ENCODE data around the gene ABCC8.
A peak's percentile ranks its signal among the peaks of the same experiment; 100 is the strongest.

Gene ABCC8

DNA sequence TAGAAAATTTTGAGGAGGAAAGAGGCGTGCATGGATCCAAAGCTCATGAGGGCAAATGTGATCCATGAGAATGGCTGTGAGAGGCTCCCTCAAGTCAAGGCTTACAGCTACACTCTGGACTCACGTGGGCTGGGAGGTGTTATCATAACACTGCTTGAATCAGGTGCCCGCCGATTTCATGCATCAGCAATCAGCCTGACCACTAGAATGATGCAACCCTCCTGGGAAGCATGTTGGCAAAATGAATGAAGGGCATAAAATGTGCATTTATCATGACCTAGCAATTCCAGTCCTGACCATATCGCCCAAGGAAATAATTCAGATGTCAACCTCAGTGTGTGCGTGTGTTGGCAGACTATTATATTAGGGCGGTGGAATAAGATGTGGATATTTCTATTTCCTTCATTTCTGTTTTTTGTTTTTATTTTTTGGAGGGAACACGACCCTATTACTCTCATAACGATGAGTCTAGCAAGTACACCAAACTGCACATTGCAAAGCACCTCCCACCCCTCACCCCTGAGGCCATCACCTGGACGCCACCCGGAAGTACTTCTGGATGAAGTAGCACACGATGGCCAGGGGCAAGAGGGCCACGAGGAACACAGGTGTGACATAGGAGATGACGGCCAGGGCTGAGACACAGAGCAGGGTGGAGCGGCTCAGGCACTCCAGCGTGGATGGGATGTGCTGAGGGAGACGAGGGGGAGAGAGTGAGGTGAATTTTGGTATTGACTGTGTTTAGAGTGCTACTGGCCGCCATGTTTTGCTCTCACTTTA is 72.5 kb downstream of the ABCC8 start:
- no peak for DNase-seq (ENCODE audit: low spot score)

DNA sequence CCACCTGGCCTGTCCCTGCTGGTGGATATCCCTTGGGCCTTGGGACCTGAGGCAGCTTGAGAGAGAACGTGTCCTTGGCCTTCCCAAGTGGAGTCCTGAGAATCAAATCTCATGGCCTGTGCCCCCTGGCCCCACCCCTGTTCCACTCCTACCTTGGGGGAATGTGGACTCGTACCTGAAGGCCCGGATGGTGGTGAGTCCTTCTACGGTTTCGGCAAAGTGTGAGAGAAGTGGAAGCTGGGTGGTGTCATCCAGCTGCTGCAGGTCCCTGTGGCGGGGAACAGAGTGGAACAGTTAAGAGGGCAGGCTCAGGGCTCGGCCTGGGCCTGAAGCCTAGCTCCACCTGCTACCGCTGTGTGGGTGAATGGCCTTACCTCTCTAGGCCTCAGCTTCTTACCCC is 74.2 kb downstream of the ABCC8 start:
- DNase-seq (ENCODE audit: low spot score) = no peak

DNA sequence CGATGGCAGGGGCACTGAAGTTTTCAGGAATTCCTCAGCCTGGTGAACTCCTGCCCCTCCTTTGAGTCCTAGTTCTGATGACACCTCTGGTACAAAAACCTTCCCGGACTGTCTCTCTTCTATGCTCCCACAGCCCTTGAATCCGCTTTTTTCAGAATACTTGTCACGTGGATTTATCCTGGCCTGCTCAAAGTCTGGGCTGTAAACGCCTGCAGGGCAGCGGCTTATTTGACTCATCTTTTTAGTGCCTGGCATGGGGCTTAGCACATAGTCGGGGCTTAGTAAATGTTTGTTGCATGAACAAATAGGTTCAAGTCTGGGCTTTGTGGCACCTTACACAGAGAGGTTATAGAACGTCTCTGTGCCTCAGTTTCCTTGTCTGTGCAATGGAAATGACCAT is 74.8 kb downstream of the ABCC8 start:
- no peak for DNase-seq (ENCODE audit: low spot score)

DNA sequence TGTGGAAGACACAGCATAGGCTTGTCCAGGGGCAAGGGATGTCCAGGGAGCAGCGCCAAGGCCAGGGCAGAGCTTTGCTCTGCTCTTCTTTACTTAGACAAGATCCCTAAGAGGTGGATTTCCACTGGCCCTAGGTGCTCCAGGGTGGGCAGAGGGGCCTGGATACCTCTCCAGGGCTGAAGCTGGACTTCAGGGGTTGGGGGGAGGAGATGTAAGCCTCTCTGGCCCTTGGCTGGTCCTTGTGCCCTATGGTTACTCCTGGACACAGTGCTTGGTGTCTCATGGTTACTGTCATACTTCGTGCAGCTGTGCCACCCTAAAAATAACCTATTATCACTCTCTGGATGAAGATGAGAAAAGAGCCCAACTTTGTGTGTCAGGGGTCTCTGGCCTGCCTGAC is 75.3 kb downstream of the ABCC8 start:
- no peak for DNase-seq (ENCODE audit: low spot score)

DNA sequence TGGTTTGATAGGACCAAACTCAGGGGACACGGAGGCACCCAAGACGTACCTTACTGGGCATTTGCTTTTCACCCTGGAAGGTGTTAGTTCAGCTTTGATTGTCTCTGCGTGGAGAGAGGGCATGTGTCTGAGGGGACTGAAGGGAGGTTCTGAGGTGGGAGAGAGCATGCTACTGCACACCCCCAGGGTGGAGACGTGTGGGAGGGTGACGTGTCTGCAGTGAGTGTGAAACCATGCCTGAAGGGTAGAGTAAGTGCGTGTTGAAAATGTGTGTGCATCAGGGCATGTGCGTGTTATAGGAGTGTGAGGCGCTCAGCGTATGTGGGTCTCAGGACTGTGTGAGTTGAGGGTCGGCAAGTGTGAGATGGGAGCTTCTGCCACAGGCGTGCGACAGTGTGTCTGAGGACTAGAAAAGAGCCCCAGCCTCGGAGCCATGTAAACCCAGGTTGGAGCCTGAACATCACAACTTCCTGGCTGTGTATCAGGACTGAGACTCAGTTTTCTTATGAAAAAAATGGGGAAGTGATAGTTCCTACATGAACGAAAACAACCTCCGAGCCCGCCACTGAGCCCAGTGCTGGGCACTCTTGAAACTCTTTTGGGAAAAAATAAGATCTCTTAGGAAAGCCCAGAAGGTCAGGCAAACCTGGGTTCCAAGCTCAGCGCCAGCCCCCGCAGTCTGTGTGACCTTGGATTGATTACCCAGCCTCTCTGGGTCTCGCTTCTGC is 76.4 kb downstream of the ABCC8 start:
- peak; percentile 53 for DNase-seq (ENCODE audit: low spot score)

DNA sequence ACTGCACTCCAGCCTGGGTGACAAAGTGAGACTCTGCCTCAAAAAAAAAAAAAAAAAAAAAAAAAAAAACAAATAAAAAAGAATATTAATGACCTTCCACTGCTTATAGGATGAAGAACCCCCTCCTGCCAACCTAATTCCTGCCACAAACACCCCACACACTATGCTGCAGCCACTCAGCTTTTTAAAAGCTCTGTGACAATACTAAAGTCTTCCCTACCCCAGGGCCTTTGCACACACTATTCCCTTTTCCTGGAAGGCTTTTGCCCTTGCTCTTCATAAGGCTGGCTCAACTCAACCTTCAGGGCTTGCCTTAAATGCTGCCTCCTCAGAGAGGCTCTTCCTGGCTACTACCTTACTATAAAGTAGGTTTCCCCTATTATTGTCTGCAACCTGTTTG is 77.4 kb downstream of the ABCC8 start:
- DNase-seq (ENCODE audit: low spot score) = no peak

DNA sequence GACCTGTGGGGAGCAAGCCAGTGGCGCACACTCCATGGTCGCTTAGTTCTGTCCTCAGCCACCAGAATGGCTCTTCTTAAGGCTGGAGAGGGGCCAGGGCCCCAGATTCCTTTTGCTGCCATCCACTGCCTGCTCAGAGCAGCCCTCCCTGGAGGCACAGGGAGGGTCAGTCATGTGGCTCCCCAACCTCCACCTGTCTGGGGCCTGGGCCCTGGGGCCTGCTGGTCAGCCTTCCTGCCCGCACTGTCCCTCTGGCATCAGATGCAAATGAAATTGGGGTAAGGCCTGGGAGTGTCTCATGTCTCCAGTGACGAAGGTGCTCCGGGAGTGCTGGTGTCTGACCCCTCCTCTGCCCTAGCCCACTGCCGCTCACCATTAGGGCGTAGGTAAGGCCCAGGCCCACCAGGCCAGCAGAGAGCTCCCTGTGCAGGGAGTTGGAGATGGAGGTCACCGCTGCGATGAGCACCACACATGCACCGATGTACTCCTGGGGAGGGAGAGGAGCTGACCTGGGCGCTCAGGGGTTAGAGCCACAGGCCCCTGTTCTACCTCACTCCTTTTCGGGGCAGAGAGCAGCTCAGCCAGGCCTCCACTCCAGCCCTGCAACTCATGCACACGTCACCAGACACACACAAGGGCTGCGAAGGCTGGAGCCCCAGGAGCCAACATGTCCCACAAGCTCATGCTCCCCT is 79.2 kb downstream of the ABCC8 start:
- DNase-seq (ENCODE audit: low spot score) = no peak

DNA sequence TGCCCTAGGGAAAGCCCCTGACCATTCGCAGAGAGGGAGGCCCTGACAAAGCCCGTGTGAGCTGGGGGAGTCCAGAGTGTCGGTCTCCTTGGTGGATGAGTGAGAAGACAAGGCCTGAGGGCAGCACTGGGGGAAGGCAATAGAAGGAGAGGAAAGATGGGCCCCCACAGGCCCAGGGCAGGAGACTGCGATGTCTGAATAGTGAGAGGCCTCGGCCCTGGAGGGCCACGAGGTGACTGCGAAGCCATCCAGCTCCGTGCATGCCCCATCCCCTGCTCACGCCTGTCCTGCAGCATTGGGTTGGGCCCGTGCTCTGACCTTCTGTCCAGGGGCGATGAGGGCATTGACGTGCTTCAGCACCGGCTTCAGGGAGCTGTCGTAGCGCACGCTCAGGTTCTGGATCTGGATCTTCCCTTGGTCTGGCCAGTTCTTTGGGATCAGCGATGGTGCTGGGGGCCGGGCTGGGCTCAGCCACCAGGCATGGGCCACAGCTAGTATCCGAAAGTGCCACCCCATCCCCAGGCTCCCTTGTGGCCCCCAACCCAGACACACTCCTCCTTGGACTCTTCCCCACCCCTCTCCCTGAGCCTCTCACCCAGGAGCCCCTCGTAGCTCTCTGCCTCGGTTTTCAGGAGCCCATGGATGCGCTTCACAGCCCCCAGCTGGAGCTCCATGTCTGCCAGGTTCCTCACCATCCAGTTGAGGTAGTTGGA is 79.9 kb downstream of the ABCC8 start:
- no peak for DNase-seq (ENCODE audit: low spot score)

DNA sequence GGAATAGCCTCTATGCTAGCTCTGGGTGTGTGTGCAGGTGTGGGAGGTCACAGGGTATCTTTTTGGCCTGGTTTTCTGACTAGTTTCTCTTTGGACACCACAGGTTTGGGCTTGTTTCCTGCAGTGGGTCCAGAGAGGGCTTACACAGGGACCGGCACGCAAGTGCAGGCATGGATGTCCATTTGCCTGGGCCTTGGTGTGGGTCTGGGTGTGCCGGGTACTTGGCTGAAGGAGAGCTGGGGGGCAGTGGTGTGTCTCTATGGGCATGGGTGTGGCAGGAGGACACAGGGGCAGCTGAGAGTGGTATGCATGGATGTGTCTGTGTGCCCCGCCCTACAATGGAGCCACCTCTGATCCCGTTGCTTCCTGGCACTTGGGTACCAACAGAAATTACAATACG is 80.7 kb downstream of the ABCC8 start:
- DNase-seq (ENCODE audit: low spot score) = no peak

DNA sequence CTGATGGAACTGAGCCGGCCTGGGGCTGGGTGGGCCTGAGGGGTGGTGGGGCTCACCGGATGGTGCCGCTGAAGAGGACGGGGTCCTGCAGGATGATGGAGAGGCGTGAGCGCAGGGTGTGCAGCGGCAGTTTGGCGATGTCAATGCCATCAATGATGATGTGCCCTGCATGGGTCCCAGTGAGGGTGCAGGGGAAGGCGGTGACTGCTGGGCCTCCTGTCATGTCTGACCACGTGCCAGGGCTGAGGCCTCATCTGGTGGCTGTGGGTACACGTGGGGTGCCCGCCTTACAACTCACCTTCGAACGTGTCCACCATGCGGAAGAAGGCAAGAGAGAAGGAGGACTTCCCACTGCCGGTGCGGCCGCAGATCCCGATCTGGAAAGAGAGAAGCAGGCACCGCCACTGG is 81.1 kb downstream of the ABCC8 start:
- DNase-seq (ENCODE audit: low spot score) = no peak

DNA sequence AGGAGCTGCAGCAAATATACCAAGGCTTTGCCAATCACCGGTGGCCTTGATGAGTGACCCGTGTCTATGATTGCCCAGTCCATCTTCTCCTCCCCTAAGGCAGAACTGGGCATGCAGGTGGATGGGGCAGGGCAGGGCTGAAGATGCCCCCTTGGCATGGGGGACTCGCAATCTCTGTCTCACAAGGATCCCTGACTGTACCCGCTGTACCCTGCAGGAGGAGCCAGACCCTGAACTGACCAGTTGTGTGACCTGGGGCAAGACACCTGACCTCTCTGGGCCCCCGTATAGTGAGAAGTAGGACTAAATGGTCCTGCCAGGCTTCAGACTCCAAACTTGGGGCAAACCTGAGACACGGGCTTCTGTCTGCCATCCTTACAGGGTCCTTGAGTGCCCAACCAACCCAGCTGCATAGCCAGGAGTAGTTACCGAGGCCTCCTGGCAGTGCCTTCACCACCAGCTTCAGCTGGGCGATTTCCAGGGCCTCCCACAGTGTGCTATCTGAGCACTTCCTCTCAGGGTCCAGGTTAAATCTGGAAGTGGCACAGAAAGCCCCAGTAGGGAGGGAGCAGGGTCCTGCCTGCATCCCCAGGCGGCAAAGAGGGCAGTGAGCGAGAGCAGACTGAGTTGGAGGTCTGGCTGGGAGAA is 81.8 kb downstream of the ABCC8 start:
- DNase-seq (ENCODE audit: low spot score) = no peak

DNA sequence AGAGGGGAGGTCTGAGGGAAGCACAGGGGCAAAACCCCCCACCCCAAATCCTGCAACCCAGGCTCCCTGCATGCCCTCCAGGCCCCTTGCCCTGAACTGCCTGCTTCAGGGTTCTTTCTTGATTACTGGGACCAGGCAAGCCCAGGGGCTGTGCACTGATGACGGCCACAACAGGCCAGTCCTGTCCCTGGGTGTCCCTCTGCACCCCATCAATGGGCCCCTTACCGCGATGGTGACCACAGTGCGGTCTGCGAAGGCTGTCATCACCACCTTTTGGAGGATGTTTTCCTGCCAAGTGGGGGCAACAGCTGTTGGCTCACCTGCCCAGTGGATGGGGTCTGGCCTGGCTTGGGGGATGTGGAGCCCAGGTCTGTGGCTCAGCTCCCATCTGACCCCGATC is 83.2 kb downstream of the ABCC8 start:
- DNase-seq (ENCODE audit: low spot score) = no peak

DNA sequence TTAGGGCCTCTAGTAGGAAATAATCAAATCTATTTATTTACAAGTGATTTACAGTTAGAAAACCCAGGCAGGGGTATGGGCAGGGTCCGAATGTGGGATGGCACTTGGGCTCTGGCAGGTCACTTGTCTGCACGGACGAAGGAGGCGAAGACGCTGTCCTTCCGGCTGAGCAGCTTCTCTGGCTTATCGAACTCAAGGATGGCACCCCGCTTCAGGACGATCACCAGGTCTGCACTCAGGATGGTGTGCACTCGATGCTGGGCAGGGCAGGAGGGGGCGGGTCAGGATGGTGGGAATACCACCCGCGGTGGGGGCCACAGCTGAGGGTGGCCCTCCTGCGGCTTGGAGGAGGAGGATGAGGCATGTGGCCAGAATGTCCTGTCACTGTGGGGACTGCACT is 83.8 kb downstream of the ABCC8 start:
- no peak for DNase-seq (ENCODE audit: low spot score)

DNA sequence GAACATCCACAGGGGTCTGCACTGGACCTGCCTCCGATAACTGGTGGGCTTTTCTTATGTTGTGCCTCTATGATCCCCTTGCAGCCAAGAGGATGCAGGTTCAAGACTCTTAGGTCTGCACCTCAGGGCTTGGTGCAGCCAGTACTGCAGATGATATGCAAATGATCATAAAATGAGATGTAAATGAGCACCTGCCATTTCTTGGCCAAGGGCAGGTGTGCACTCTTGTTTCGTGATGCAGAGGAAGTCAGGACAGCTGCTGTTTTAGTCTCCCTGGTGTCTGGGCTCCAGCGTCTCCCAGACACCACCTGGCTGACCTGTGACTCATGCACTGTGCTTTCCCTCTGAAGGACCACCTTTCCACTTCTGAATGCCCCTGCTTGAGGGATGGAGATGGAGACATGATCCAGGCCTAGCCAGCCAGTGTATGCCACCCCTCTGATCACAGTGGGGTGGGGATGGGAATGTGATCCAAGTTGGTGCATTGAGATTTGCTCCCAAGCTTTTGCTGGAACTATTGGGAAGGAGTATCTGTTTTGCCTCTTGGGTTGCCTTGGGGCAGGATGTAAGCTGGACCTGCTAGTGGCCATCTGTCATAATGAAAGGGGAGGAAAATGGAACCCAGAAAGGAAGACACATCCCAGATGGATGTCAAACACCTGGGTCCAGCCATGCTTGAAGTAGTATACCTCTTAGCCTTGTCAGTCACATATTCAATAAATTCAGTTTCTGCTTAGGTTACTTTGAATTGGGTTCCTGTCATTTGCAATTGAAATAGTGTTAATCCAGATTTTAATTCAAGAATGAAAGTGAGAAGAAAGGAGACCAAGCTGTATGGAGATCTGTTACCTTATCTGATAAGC is 84.9 kb downstream of the ABCC8 start:
- DNase-seq (ENCODE audit: low spot score) = peak; percentile 72

DNA sequence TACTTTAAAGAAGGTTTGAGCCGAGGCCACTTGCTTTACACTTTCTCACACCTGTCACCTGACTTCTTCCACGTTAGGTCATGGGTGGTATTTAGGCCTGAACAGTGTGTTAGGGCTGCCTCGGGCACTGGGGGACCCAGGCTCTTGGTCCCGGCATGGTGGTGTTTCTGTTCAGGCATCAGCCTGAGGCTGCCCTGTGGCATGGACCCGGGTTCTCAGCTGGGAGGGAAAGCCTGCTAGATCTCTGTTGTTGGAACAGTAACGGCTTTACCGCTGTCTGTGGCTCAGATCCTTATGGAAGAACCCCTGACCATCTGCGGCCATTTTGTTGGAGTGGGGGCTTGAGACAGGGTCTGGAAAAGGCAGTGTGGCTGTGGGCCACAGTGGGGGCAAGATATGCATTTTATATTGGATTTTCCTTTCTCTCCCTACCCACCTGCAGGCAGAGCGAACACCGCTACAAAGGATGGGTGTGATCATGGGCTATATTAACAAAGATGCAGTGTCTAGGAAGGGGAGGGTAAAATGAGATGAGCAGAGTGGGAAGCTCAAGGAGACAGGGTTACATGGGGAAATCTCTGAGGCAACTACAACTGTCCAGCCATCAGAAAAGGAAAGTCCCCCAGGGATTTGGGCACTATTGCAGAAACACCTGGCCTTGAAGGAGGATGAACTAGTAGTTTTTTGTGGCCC is 86.5 kb downstream of the ABCC8 start:
- DNase-seq (ENCODE audit: low spot score) = peak; percentile 30

DNA sequence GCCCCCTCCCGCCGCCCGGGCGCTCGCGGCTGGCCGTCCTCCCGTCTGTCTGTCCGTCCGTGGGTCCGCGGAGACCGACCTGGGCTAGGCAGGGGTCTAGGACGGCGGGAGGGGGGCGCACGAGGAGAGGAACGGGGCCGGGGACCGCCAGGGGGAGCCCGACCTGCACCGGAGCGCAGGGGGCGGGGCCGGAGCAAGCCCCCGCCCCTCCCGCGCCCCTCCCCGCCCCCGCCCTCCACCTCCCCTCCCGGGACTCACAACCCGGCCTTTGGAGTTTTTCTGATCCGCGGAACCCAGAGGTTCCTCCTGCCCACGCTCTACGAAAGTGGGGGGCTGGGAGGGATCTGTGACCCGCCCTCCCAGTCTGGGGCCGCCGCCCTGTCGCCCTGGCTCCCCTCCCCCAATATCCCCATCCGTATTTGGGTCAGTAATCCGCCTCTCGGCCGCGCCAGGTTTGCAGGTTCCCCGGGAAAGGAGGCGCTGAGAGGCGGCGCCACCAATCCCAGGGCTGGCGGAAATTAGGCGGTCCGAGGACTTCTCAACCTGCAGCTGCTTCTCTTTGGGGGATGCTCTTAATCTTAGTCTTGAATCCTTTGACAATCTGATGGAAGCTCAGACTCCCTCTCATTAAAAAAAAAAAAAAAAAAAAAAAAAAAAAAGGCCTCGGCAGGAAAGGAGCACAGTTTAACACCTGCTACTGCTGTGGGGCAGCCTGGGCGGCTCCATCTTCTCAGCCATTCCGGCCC is 87.3 kb downstream of the ABCC8 start:
- peak; percentile 90 for DNase-seq (ENCODE audit: low spot score)

DNA sequence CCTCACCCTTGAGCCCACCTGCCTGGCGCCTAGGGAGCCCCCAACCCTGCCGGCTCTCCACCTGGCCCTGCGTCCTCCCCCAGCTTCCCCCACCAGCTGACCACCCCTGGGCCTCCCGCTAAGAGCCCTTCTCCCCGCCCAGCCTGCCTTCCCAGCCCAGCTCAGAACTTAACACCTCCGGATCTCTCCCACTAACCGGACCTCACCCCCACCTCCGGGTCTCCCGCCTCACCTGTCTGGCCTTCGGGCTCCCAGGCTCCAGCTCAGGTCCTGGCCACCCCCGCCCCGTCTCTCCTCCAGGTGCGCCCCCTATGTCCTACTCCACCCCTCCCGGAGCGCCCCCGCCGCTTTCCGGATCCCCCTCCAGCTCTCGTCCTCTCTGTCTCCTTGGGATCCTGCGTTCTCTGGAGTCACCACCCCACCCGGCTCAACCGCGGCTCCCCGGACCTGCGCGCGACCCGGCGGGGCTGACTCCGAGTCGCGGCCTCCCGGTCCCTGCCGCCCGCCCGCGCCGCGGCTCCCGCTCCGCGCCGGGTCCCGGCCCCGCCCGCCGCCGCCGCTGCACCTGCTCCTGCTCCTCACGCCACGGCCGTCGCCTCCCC is 87.9 kb downstream of the ABCC8 start, which contains the start of gene KCNJ11:
Gene KCNJ11, minus strand, starts transcription at position 51 of the 602 bp plus-strand sequence. CDS start 568 bp downstream, outside the sequence.
- DNase-seq (ENCODE audit: low spot score) = no peak

DNA sequence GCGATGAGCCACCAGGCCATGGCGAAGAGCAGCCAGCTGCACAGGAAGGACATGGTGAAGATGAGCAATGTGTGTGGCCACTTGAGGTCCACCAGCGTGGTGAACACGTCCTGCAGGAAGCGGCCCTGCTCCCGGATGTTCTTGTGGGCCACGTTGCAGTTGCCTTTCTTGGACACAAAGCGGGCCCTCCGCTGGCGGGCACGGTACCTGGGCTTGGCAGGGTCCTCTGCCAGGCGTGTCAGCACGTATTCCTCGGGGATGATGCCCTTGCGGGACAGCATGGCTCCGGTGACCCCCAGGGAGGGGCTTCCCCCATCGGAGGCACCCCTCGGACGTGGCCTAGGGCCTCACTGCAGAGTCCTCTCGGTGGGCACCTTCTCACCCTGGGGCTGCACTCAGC is 88.8 kb downstream of the ABCC8 start:
- no peak for DNase-seq (ENCODE audit: low spot score)

DNA sequence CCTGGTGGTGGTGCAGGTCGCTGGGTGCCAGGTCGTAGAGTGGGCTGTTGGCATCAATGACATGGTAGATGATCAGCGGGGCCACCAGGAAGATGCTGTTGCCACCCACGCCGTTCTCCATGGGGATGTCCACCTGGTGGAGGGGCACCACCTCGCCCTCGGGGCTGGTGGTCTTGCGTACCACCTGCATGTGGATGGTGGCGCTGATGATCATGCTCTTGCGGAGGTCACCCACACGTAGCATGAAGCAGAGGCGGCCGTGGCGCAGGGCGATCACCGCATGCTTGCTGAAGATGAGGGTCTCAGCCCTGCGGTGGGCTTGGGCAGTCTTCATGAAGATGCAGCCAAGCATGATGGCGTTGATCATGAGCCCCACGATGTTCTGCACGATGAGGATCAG is 89.4 kb downstream of the ABCC8 start:
- DNase-seq (ENCODE audit: low spot score) = no peak
